ENCODE results near the gene WDR37.
"Not testable (repeated sequence)": the region's sequence is repeated elsewhere in the genome, so short reads cannot be mapped to it uniquely, and the experiment has no call there.

The WDR37 gene

GRCh38 chr10:1061930-1062774, 6.0 kb downstream of the WDR37 start:
- Histone ChIP-seq H3K4me1 (ENCODE audit: low read depth, poor library complexity, severe bottlenecking) (peaks cover 20% of the 10 kb centered on the region), H4K20me1 (ENCODE audit: insufficient read depth) (no peaks in the 10 kb centered on the region), H3K9ac (no peak overlapping the region), H2AFZ (ENCODE audit: low read depth) (no peak overlapping the region), H3K36me3 (ENCODE audit: insufficient read depth) (no peaks in the 10 kb centered on the region), H3K4me2 (no peak overlapping the region), H3K27ac (no peak overlapping the region), H3K27me3 (ENCODE audit: insufficient read depth, low read depth) (no peaks in the 10 kb centered on the region), H3K79me2 (ENCODE audit: insufficient read depth, low read depth) (peaks cover 40% of the 10 kb centered on the region), H3K4me3 (IDR thresholded peaks at IDR 0.05; ENCODE audit: insufficient read depth, low read depth, low read length) (no peak overlapping the region)
- no peak for TF ChIP-seq CTCF (conservative IDR thresholded peaks at IDR 0.05; ENCODE audit: low read depth, low read length)

GRCh38 chr10:1063232-1063865, 7.2 kb downstream of the WDR37 start:
- H3K27ac ChIP-seq, result no peak overlapping the region
- no peak for TF ChIP-seq CTCF (conservative IDR thresholded peaks at IDR 0.05; ENCODE audit: low read depth, low read length)
- no peaks in the 10 kb centered on the region for H3K27me3 ChIP-seq (ENCODE audit: insufficient read depth, low read depth)
- no peaks in the 10 kb centered on the region for H3K36me3 ChIP-seq (ENCODE audit: insufficient read depth)
- H4K20me1 ChIP-seq (ENCODE audit: insufficient read depth), result no peaks in the 10 kb centered on the region
- H3K4me1 ChIP-seq (ENCODE audit: low read depth, poor library complexity, severe bottlenecking), result peaks cover 10% of the 10 kb centered on the region
- no peak overlapping the region for H3K4me2 ChIP-seq
- H3K79me2 ChIP-seq (ENCODE audit: insufficient read depth, low read depth), result peaks cover 28% of the 10 kb centered on the region
- no peak overlapping the region for H3K9ac ChIP-seq
- no peak overlapping the region for H3K4me3 ChIP-seq (IDR thresholded peaks at IDR 0.05; ENCODE audit: insufficient read depth, low read depth, low read length)
- H2AFZ ChIP-seq (ENCODE audit: low read depth), result no peak overlapping the region

GRCh38 chr10:1064964-1065247, 8.7 kb downstream of the WDR37 start:
- peaks cover 15% of the 10 kb centered on the region for H3K79me2 ChIP-seq (ENCODE audit: insufficient read depth, low read depth)
- H3K4me2 ChIP-seq, result no peak overlapping the region
- H4K20me1 ChIP-seq (ENCODE audit: insufficient read depth), result no peaks in the 10 kb centered on the region
- H3K4me1 ChIP-seq (ENCODE audit: low read depth, poor library complexity, severe bottlenecking), result no peaks in the 10 kb centered on the region
- TF ChIP-seq CTCF (conservative IDR thresholded peaks at IDR 0.05; ENCODE audit: low read depth, low read length), result no peak
- H3K27ac ChIP-seq, result no peak overlapping the region
- H2AFZ ChIP-seq (ENCODE audit: low read depth), result no peak overlapping the region
- H3K4me3 ChIP-seq (IDR thresholded peaks at IDR 0.05; ENCODE audit: insufficient read depth, low read depth, low read length), result no peak overlapping the region
- no peak overlapping the region for H3K9ac ChIP-seq
- no peaks in the 10 kb centered on the region for H3K36me3 ChIP-seq (ENCODE audit: insufficient read depth)
- no peaks in the 10 kb centered on the region for H3K27me3 ChIP-seq (ENCODE audit: insufficient read depth, low read depth)

- H2AFZ ChIP-seq (ENCODE audit: low read depth); H3K27me3 ChIP-seq (ENCODE audit: insufficient read depth, low read depth); H4K20me1 ChIP-seq (ENCODE audit: insufficient read depth); H3K4me1 ChIP-seq (ENCODE audit: low read depth, poor library complexity, severe bottlenecking); H3K27ac ChIP-seq; H3K79me2 ChIP-seq (ENCODE audit: insufficient read depth, low read depth); H3K4me2 ChIP-seq; H3K36me3 ChIP-seq (ENCODE audit: insufficient read depth); H3K9ac ChIP-seq; H3K4me3 ChIP-seq (IDR thresholded peaks at IDR 0.05; ENCODE audit: insufficient read depth, low read depth, low read length): not testable (repeated sequence)
Measured at GRCh38 chr10:1066734-1067133, 10.5 kb downstream of the WDR37 start.
